Loucy (cell line): ENCODE results near the gene PLCL1.
"Not testable (repeated sequence)": the region's sequence is repeated elsewhere in the genome, so short reads cannot be mapped to it uniquely, and the experiment has no call there.

Experiments used
- H2AFZ ChIP-seq: fragments of 200-600 bp; sonication (generic); 2 replicates; pipeline ENCODE4 v1.6.0; 2016; ENCODE audit warnings: antibody characterized with exemption, mild to moderate bottlenecking, low read length, moderate library complexity
- H3F3A ChIP-seq: fragments of 200-600 bp; 2 replicates; pipeline ENCODE4 v1.6.0; 2016; ENCODE audit warnings: antibody characterized with exemption, low read depth, mild to moderate bottlenecking
- H3K27me3 ChIP-seq: fragments of 200-600 bp; sonication (generic); 2 replicates; pipeline ENCODE4 v1.6.1; 2014; ENCODE audit warnings: low read length, mild to moderate bottlenecking; ENCODE audit not compliant: insufficient read depth, poor library complexity, severe bottlenecking
- H3K36me3 ChIP-seq: fragments of 200-600 bp; sonication (generic); 2 replicates; pipeline ENCODE4 v1.6.1; 2016; ENCODE audit warnings: low read length; ENCODE audit not compliant: insufficient read depth
- H3K4me1 ChIP-seq: fragments of 200-600 bp; sonication (generic); 2 replicates; pipeline ENCODE4 v1.5.1; 2014; ENCODE audit warnings: low read length, mild to moderate bottlenecking; ENCODE audit not compliant: insufficient read depth, poor library complexity, severe bottlenecking
- H3K4me2 ChIP-seq: fragments of 200-600 bp; sonication (generic); 2 replicates; pipeline ENCODE4 v1.6.0; 2014; ENCODE audit warnings: antibody characterized with exemption, low read length, low read depth, mild to moderate bottlenecking; ENCODE audit not compliant: poor library complexity, severe bottlenecking
- H3K4me3 ChIP-seq: fragments of 200-600 bp; sonication (generic); 2 replicates; pipeline ENCODE4 v1.5.1; 2014; ENCODE audit warnings: low read length, mild to moderate bottlenecking, mixed read lengths; ENCODE audit not compliant: poor library complexity, severe bottlenecking
- H3K79me2 ChIP-seq: fragments of 200-600 bp; sonication (generic); 2 replicates; pipeline ENCODE4 v1.6.1; 2014; ENCODE audit warnings: low read length; ENCODE audit not compliant: insufficient read depth
- H3K9ac ChIP-seq: fragments of 200-600 bp; sonication (generic); 2 replicates; pipeline ENCODE4 v1.6.0; 2014; ENCODE audit warnings: mild to moderate bottlenecking, low read depth, low read length, moderate library complexity; ENCODE audit not compliant: poor library complexity, severe bottlenecking
- H3K9me2 ChIP-seq: fragments of 200-600 bp; sonication (generic); replicated peaks from 2 replicates; pipeline ENCODE4 v1.6.1; 2016; ENCODE audit warnings: low read depth, low read length, mixed read lengths
- H3K9me3 ChIP-seq: fragments of 200-600 bp; sonication (generic); 2 replicates; pipeline ENCODE4 v1.6.1; 2014; ENCODE audit warnings: mild to moderate bottlenecking, antibody characterized with exemption, low read length, low read depth; ENCODE audit not compliant: insufficient read depth
- H4K20me1 ChIP-seq: fragments of 200-600 bp; sonication (generic); 2 replicates; pipeline ENCODE4 v1.6.0; 2014; ENCODE audit warnings: antibody characterized with exemption, low read length, mild to moderate bottlenecking; ENCODE audit not compliant: insufficient read depth, poor library complexity, severe bottlenecking
- CTCF ChIP-seq: fragments of 200-600 bp; sonication (generic); conservative IDR thresholded peaks from 2 replicates; pipeline ENCODE4 v1.5.1; 2014; ENCODE audit warnings: mild to moderate bottlenecking, antibody characterized with exemption, low read length
- EZH2phosphoT487 ChIP-seq: fragments of 200-600 bp; IDR thresholded peaks from 2 replicates; pipeline ENCODE4 v1.6.1; 2018; ENCODE audit warnings: antibody characterized with exemption, mild to moderate bottlenecking, moderate library complexity, borderline replicate concordance

Gene PLCL1

DNA sequence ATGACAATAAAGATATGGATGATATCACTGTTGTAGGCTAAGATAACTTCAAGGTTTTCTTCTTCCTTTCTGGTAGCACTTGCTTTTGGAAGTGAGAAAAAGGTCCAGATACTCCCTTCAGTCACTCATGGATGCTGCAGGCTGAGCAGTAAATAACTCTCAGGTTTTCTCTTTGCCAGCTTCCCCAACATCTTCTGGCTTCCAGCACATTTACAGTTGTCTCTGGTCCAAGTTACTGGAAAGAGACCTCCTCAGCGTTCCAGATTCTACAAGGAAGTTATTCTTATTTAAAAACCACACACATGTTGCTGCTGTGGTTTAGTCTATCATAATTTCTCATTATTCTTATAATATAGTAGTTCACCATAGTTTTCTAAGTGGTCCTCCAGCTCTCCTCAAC, 383.4 kb downstream of the PLCL1 start:
- no peak overlapping the region for H3K4me2 ChIP-seq
- no peak overlapping the region for H3K9ac ChIP-seq
- no peaks in the 10 kb centered on the region for H3K36me3 ChIP-seq
- no peaks in the 10 kb centered on the region for H3F3A ChIP-seq
- no peaks in the 10 kb centered on the region for H4K20me1 ChIP-seq
- no peaks in the 10 kb centered on the region for H3K27me3 ChIP-seq
- no peak for TF ChIP-seq CTCF
- no peak for TF ChIP-seq EZH2phosphoT487
- H3K79me2 ChIP-seq, result no peaks in the 10 kb centered on the region
- no peaks in the 10 kb centered on the region for H3K9me2 ChIP-seq
- H3K4me1 ChIP-seq, result no peaks in the 10 kb centered on the region
- H2AFZ ChIP-seq, result no peak overlapping the region
- H3K9me3 ChIP-seq, result no peaks in the 10 kb centered on the region
- H3K4me3 ChIP-seq, result no peak overlapping the region

- no peaks in the 10 kb centered on the region for H3K27me3 ChIP-seq
- no peaks in the 10 kb centered on the region for H3K9me3 ChIP-seq
- no peak overlapping the region for H3K4me3 ChIP-seq
- no peak overlapping the region for H3K4me2 ChIP-seq
- no peaks in the 10 kb centered on the region for H3K9me2 ChIP-seq
- H4K20me1 ChIP-seq, result no peaks in the 10 kb centered on the region
- no peaks in the 10 kb centered on the region for H3K36me3 ChIP-seq
- no peaks in the 10 kb centered on the region for H3K79me2 ChIP-seq
- no peak for TF ChIP-seq EZH2phosphoT487
- no peaks in the 10 kb centered on the region for H3K4me1 ChIP-seq
- H3K9ac ChIP-seq, result no peak overlapping the region
- no peak overlapping the region for H2AFZ ChIP-seq
- H3F3A ChIP-seq, result no peaks in the 10 kb centered on the region
These were observed 384.6 kb downstream of the PLCL1 start for GRCh38 chr2:198188982-198189381.

DNA sequence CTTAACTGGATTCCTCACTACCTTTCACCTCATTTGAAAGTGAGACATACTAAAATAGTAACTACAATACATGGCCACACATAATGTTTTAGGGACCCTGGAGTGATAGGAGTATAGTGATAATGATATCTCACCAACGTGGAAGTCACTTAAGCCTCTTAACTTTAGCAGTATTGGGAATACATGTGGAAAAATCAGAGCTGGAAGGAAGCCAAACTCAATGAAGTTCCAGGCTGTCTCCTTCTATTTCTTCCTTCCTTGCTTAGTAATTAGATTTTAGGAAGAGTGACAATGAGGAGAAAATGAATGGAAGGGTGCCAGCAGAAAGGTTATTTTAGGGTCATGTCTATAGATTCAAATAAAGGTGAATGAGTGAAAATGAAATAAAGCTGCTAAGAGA, 387.3 kb downstream of the PLCL1 start:
- Histone ChIP-seq H4K20me1 (no peaks in the 10 kb centered on the region), H3K27me3 (no peaks in the 10 kb centered on the region), H3K79me2 (no peaks in the 10 kb centered on the region), H3K4me1 (no peaks in the 10 kb centered on the region), H3F3A (no peaks in the 10 kb centered on the region), H2AFZ (no peak overlapping the region), H3K4me2 (no peak overlapping the region), H3K4me3 (no peak overlapping the region), H3K36me3 (no peaks in the 10 kb centered on the region), H3K9me3 (no peaks in the 10 kb centered on the region), H3K9ac (no peak overlapping the region), H3K9me2 (no peaks in the 10 kb centered on the region)
- TF ChIP-seq EZH2phosphoT487, result no peak
- no peak for TF ChIP-seq CTCF

DNA sequence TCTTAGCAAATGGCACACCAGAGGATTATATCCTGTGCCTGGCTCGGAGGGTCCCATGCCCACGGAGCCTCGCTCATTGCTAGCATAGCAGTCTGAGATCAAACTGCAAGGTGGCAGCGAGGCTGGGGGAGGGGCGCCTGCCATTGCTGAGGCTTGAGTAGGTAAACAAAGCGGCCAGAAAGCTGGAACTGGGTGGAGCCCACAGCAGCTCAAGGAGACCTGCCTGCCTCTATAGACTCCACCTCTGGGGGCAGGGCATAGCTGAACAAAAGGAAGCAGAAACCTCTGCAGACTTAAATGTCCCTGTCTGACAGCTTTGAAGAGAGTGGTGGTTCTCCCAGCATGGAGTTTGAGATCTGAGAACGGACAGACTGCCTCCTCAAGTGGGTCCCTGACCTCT, 392.2 kb downstream of the PLCL1 start:
- H3K4me1 ChIP-seq, H3K36me3 ChIP-seq, H3K79me2 ChIP-seq, H3K4me2 ChIP-seq, H4K20me1 ChIP-seq, H3K27me3 ChIP-seq, H3K9ac ChIP-seq, H3K9me2 ChIP-seq, H3K4me3 ChIP-seq, H2AFZ ChIP-seq, H3F3A ChIP-seq, H3K9me3 ChIP-seq: not testable (repeated sequence)
